Retinal pigment epithelial cell (primary cell): ENCODE results near the gene KIAA1328.

Source experiments
- DNase-seq: peaks from one replicate; pipeline ENCODE4 v3.0.0-alpha.2; 2010; ENCODE audit warnings: low read depth
- H3K4me3 ChIP-seq: 2 replicates; pipeline ENCODE4 v1.5.1; 2011; ENCODE audit warnings: mild to moderate bottlenecking, low read length, control low read depth, moderate library complexity
- CTCF ChIP-seq: conservative IDR thresholded peaks from 2 replicates; pipeline ENCODE4 v1.5.1; 2011; ENCODE audit warnings: low read depth, low read length, control low read depth, inconsistent platforms

KIAA1328 gene

GRCh38 chr18:37258819-37259218 lies 429.9 kb downstream of the KIAA1328 start:
- DNase-seq: no peak
- H3K4me3 ChIP-seq: no peak overlapping the region
- TF ChIP-seq CTCF: no peak

GRCh38 chr18:37259711-37260110 lies 430.8 kb downstream of the KIAA1328 start:
- TF ChIP-seq CTCF: no peak
- no peak for DNase-seq

GRCh38 chr18:37260367-37261093 lies 431.6 kb downstream of the KIAA1328 start:
- no peak for DNase-seq
- TF ChIP-seq CTCF: no peak
- no peak overlapping the region for H3K4me3 ChIP-seq

More at GRCh38 chr18:37259711-37260110, 430.8 kb downstream of the KIAA1328 start:
- H3K4me3 ChIP-seq: no peak overlapping the region

- no peak for TF ChIP-seq CTCF
- no peak overlapping the region for H3K4me3 ChIP-seq
- no peak for DNase-seq
These were observed 432.4 kb downstream of the KIAA1328 start for GRCh38 chr18:37261246-37261840.

- no peak for DNase-seq
- no peak overlapping the region for H3K4me3 ChIP-seq
- no peak for TF ChIP-seq CTCF
These were observed 433.1 kb downstream of the KIAA1328 start for GRCh38 chr18:37261988-37262387.

GRCh38 chr18:37264956-37265355 lies 436.0 kb downstream of the KIAA1328 start:
- no peak for TF ChIP-seq CTCF
- H3K4me3 ChIP-seq: no peak overlapping the region
- DNase-seq: no peak

GRCh38 chr18:37265382-37265781 lies 436.5 kb downstream of the KIAA1328 start:
- no peak for DNase-seq
- TF ChIP-seq CTCF: no peak
- no peak overlapping the region for H3K4me3 ChIP-seq
